ENCODE results near the gene GEN1.
A peak's percentile ranks its signal among the peaks of the same experiment; 100 is the strongest.

GEN1 gene

GRCh38 chr2:17800219-17800618 is 46.3 kb downstream of the GEN1 start:
- peak; percentile 65 for DNase-seq
- no peak overlapping the region for H2BK12ac ChIP-seq (ENCODE audit: low read length in 2 of 2)
- H4K91ac ChIP-seq (ENCODE audit: low read length): no peak overlapping the region
- H2AK5ac ChIP-seq (ENCODE audit: low read length, severe bottlenecking): no peak overlapping the region
- WGBS: 55% methylated on average over 4 of the region's 5 CpGs
- H3K9ac ChIP-seq (ENCODE audit: low read length): no peak overlapping the region
- no peak overlapping the region for H3K27ac ChIP-seq (ENCODE audit: low read length, poor library complexity, severe bottlenecking)
- H3K18ac ChIP-seq (ENCODE audit: low read depth in 1 of 2, low read length in 2 of 2): no peak overlapping the region
- no peak overlapping the region for H3K23ac ChIP-seq (ENCODE audit: low read length in 2 of 2)
- no peaks in the 10 kb centered on the region for H3K4me1 ChIP-seq (ENCODE audit: control insufficient read depth, insufficient read depth, low read depth, low read length)
- H3K36me3 ChIP-seq (ENCODE audit: control insufficient read depth in 1 of 2, insufficient read depth in 2 of 2, low read depth in 1 of 2, low read length in 2 of 2): no peaks in the 10 kb centered on the region
- H3K79me1 ChIP-seq (replicated peaks; ENCODE audit: low read length, poor library complexity, severe bottlenecking): no peaks in the 10 kb centered on the region
- no peak overlapping the region for H4K8ac ChIP-seq (ENCODE audit: low read length)
- peaks cover 5 to 9% of the 10 kb centered on the region in 2 experiments for H3K27me3 ChIP-seq (ENCODE audit: control insufficient read depth in 1 of 2, insufficient read depth in 1 of 2, low read length in 2 of 2)
- no peaks in the 10 kb centered on the region for H3K9me3 ChIP-seq (ENCODE audit: control insufficient read depth, low read length)
- H2AFZ ChIP-seq (ENCODE audit: low read depth, low read length): no peak overlapping the region
- H2BK120ac ChIP-seq (ENCODE audit: low read depth, low read length): no peak overlapping the region
- H3K4me2 ChIP-seq (ENCODE audit: low read length, poor library complexity, severe bottlenecking): no peak overlapping the region
- no peak overlapping the region for H2BK5ac ChIP-seq (ENCODE audit: low read depth, low read length, poor library complexity, severe bottlenecking)
- no peak overlapping the region for H3K4me3 ChIP-seq (ENCODE audit: insufficient read depth in 1 of 2, low read depth in 1 of 2, low read length in 2 of 2)
- no peak overlapping the region for H2BK15ac ChIP-seq (ENCODE audit: low read depth, poor library complexity, severe bottlenecking)
- H3K14ac ChIP-seq (ENCODE audit: low read length in 2 of 2): no peak overlapping the region
- no peak overlapping the region for H3K4ac ChIP-seq (ENCODE audit: low read depth in 1 of 2, low read length in 2 of 2)

- H3K27ac ChIP-seq (ENCODE audit: low read length, poor library complexity, severe bottlenecking): no peak overlapping the region
- no peak overlapping the region for H4K8ac ChIP-seq (ENCODE audit: low read length)
- peak overlapping the region in 1 of 2 experiments; percentile 29 for H3K14ac ChIP-seq (ENCODE audit: low read length in 2 of 2)
- H3K79me1 ChIP-seq (replicated peaks; ENCODE audit: low read length, poor library complexity, severe bottlenecking): no peaks in the 10 kb centered on the region
- no peaks in the 10 kb centered on the region for H3K9me3 ChIP-seq (ENCODE audit: control insufficient read depth, low read length)
- DNase-seq: no peak
- no peak overlapping the region for H3K4me2 ChIP-seq (ENCODE audit: low read length, poor library complexity, severe bottlenecking)
- H2AK5ac ChIP-seq (ENCODE audit: low read length, severe bottlenecking): no peak overlapping the region
- no peak overlapping the region for H2BK120ac ChIP-seq (ENCODE audit: low read depth, low read length)
- no peak overlapping the region for H2AFZ ChIP-seq (ENCODE audit: low read depth, low read length)
- no peaks in the 10 kb centered on the region for H3K4me1 ChIP-seq (ENCODE audit: control insufficient read depth, insufficient read depth, low read depth, low read length)
- no peak overlapping the region for H2BK5ac ChIP-seq (ENCODE audit: low read depth, low read length, poor library complexity, severe bottlenecking)
- no peak overlapping the region for H3K9ac ChIP-seq (ENCODE audit: low read length)
- H3K23ac ChIP-seq (ENCODE audit: low read length in 2 of 2): no peak overlapping the region
- H3K4ac ChIP-seq (ENCODE audit: low read depth in 1 of 2, low read length in 2 of 2): no peak overlapping the region
- no peaks in the 10 kb centered on the region for H3K36me3 ChIP-seq (ENCODE audit: control insufficient read depth in 1 of 2, insufficient read depth in 2 of 2, low read depth in 1 of 2, low read length in 2 of 2)
- no peak overlapping the region for H4K91ac ChIP-seq (ENCODE audit: low read length)
- WGBS: 95% methylated on average over 1 of the region's 1 CpG
- H2BK15ac ChIP-seq (ENCODE audit: low read depth, poor library complexity, severe bottlenecking): no peak overlapping the region
- H3K4me3 ChIP-seq (ENCODE audit: insufficient read depth in 1 of 2, low read depth in 1 of 2, low read length in 2 of 2): no peak overlapping the region
- H3K27me3 ChIP-seq (ENCODE audit: control insufficient read depth in 1 of 2, insufficient read depth in 1 of 2, low read length in 2 of 2): peaks cover 5 to 9% of the 10 kb centered on the region in 2 experiments
- peak overlapping the region in 1 of 2 experiments; percentile 8 for H2BK12ac ChIP-seq (ENCODE audit: low read length in 2 of 2)
- H3K18ac ChIP-seq (ENCODE audit: low read depth in 1 of 2, low read length in 2 of 2): no peak overlapping the region
Measured at GRCh38 chr2:17800693-17801458, 46.9 kb downstream of the GEN1 start.

- Histone ChIP-seq H2AK5ac (ENCODE audit: low read length, severe bottlenecking) (no peak overlapping the region), H3K4ac (ENCODE audit: low read depth in 1 of 2, low read length in 2 of 2) (no peak overlapping the region), H2AFZ (ENCODE audit: low read depth, low read length) (no peak overlapping the region), H3K9ac (ENCODE audit: low read length) (no peak overlapping the region), H3K4me2 (ENCODE audit: low read length, poor library complexity, severe bottlenecking) (no peak overlapping the region), H3K27ac (ENCODE audit: low read length, poor library complexity, severe bottlenecking) (no peak overlapping the region), H3K18ac (ENCODE audit: low read depth in 1 of 2, low read length in 2 of 2) (no peak overlapping the region), H2BK120ac (ENCODE audit: low read depth, low read length) (no peak overlapping the region), H4K8ac (ENCODE audit: low read length) (no peak overlapping the region), H2BK15ac (ENCODE audit: low read depth, poor library complexity, severe bottlenecking) (no peak overlapping the region), H3K9me3 (ENCODE audit: control insufficient read depth, low read length) (no peaks in the 10 kb centered on the region), H3K4me1 (ENCODE audit: control insufficient read depth, insufficient read depth, low read depth, low read length) (no peaks in the 10 kb centered on the region), H3K4me3 (ENCODE audit: insufficient read depth in 1 of 2, low read depth in 1 of 2, low read length in 2 of 2) (no peak overlapping the region), H3K79me1 (replicated peaks; ENCODE audit: low read length, poor library complexity, severe bottlenecking) (no peaks in the 10 kb centered on the region), H2BK5ac (ENCODE audit: low read depth, low read length, poor library complexity, severe bottlenecking) (no peak overlapping the region), H4K91ac (ENCODE audit: low read length) (no peak overlapping the region), H3K23ac (ENCODE audit: low read length in 2 of 2) (no peak overlapping the region), H3K27me3 (ENCODE audit: control insufficient read depth in 1 of 2, insufficient read depth in 1 of 2, low read length in 2 of 2) (peaks cover 3 to 9% of the 10 kb centered on the region in 2 experiments), H2BK12ac (ENCODE audit: low read length in 2 of 2) (no peak overlapping the region), H3K14ac (ENCODE audit: low read length in 2 of 2) (no peak overlapping the region), H3K36me3 (ENCODE audit: control insufficient read depth in 1 of 2, insufficient read depth in 2 of 2, low read depth in 1 of 2, low read length in 2 of 2) (no peaks in the 10 kb centered on the region)
- WGBS: 100% methylated on average over 1 of the region's 3 CpGs
- DNase-seq: no peak
Measured at GRCh38 chr2:17803497-17803896, 49.6 kb downstream of the GEN1 start.

- Histone ChIP-seq H2AK5ac (ENCODE audit: low read length, severe bottlenecking) (no peak overlapping the region), H3K36me3 (ENCODE audit: control insufficient read depth in 1 of 2, insufficient read depth in 2 of 2, low read depth in 1 of 2, low read length in 2 of 2) (no peaks in the 10 kb centered on the region), H3K27me3 (ENCODE audit: control insufficient read depth in 1 of 2, insufficient read depth in 1 of 2, low read length in 2 of 2) (peaks cover 0 to 4% of the 10 kb centered on the region in 2 experiments), H3K9ac (ENCODE audit: low read length) (no peak overlapping the region), H3K18ac (ENCODE audit: low read depth in 1 of 2, low read length in 2 of 2) (no peak overlapping the region), H4K91ac (ENCODE audit: low read length) (no peak overlapping the region), H2BK15ac (ENCODE audit: low read depth, poor library complexity, severe bottlenecking) (no peak overlapping the region), H4K8ac (ENCODE audit: low read length) (no peak overlapping the region), H3K4ac (ENCODE audit: low read depth in 1 of 2, low read length in 2 of 2) (no peak overlapping the region), H2AFZ (ENCODE audit: low read depth, low read length) (no peak overlapping the region), H3K23ac (ENCODE audit: low read length in 2 of 2) (no peak overlapping the region), H2BK12ac (ENCODE audit: low read length in 2 of 2) (no peak overlapping the region), H3K4me2 (ENCODE audit: low read length, poor library complexity, severe bottlenecking) (no peak overlapping the region), H3K79me1 (replicated peaks; ENCODE audit: low read length, poor library complexity, severe bottlenecking) (no peaks in the 10 kb centered on the region), H3K4me3 (ENCODE audit: insufficient read depth in 1 of 2, low read depth in 1 of 2, low read length in 2 of 2) (no peak overlapping the region), H3K9me3 (ENCODE audit: control insufficient read depth, low read length) (no peaks in the 10 kb centered on the region), H3K4me1 (ENCODE audit: control insufficient read depth, insufficient read depth, low read depth, low read length) (no peaks in the 10 kb centered on the region), H3K27ac (ENCODE audit: low read length, poor library complexity, severe bottlenecking) (no peak overlapping the region), H2BK5ac (ENCODE audit: low read depth, low read length, poor library complexity, severe bottlenecking) (no peak overlapping the region), H2BK120ac (ENCODE audit: low read depth, low read length) (no peak overlapping the region), H3K14ac (ENCODE audit: low read length in 2 of 2) (no peak overlapping the region)
- no peak for DNase-seq
- 86% methylated on average over 3 of the region's 3 CpGs for WGBS
Measured at GRCh38 chr2:17804358-17804757, 50.4 kb downstream of the GEN1 start.

Measured in mesenchymal stem cell (in vitro differentiated cells and primary cell).